Gastroesophageal sphincter (tissue), 4 donors: ENCODE results near the gene HS6ST3. TPM values are rescaled to one million over a fixed set of nuclear protein-coding genes. Genes with fewer than 3 reads are reported as not detected.

Experiments used
- ATAC-seq: fragments of 150-250 bp; one replicate; pipeline ENCODE4 v1.9.1; 2016; ENCODE audit warnings: mild to moderate bottlenecking, moderate library complexity
- H3K27ac ChIP-seq, 4 donors: fragments of 200-600 bp; sonication (generic) in 3 of 4; 1 replicate in 3 of 4; 2 replicates in 1 of 4; pipeline ENCODE4 v1.5.1; 2016 to 2019
- H3K27me3 ChIP-seq: fragments of 200-600 bp; sonication (generic); one replicate; pipeline ENCODE4 v1.5.1; 2019
- H3K36me3 ChIP-seq, 2 donors: fragments of 200-600 bp; sonication (generic); one replicate each; pipeline ENCODE4 v1.5.1; 2019; ENCODE audit warnings: control low read depth in 1 of 2
- H3K4me1 ChIP-seq, 3 donors: fragments of 200-600 bp; sonication (generic); 1 replicate in 2 of 3; 2 replicates in 1 of 3; pipeline ENCODE4 v1.5.1; 2016 to 2019; ENCODE audit warnings: control low read depth in 2 of 3
- H3K4me3 ChIP-seq, 2 donors: fragments of 200-600 bp; sonication (generic); one replicate each; pipeline ENCODE4 v1.5.1; 2019; ENCODE audit warnings: mild to moderate bottlenecking in 1 of 2, moderate library complexity in 1 of 2
- H3K9me3 ChIP-seq, 3 donors: fragments of 200-600 bp; sonication (generic); one replicate each; pipeline ENCODE4 v1.5.1; 2017 to 2019; ENCODE audit warnings: control low read depth in 2 of 3
- EP300 ChIP-seq: sonication (generic); formaldehyde crosslinking; IDR thresholded peaks from one replicate; pipeline ENCODE4 v1.6.1; 2017; ENCODE audit warnings: antibody characterized with exemption, mild to moderate bottlenecking
- POLR2A ChIP-seq, 2 donors: fragments of 450-650 bp; IDR thresholded peaks; one replicate each; pipeline ENCODE4 v1.6.1; 2017; ENCODE audit warnings: antibody characterized with exemption in 2 of 2, mild to moderate bottlenecking in 2 of 2, moderate library complexity in 1 of 2
- POLR2AphosphoS5 ChIP-seq: sonication (generic); formaldehyde crosslinking; IDR thresholded peaks from one replicate; pipeline ENCODE4 v1.6.1; 2017; ENCODE audit warnings: antibody characterized with exemption
- WGBS, 2 donors: methylation state at CpG; one replicate each; pipeline ENCODE4 v1.1.5; 2018; ENCODE audit warnings: low coverage in 1 of 2; 5-methylcytosine and 5-hydroxymethylcytosine counted together
- total RNA-seq, 4 donors: library from RNA; depleted of rRNA; stranded (reverse); fragments of >200 nt; gene quantifications; one replicate each; pipeline ENCODE4 v1.1.0, GENCODE V29; 2016
- TF ChIP-seq, protein P1 (sequence below), 4 experiments: fragments of 200-600 bp in 2 of 4; fragments of 450-650 bp in 2 of 4; sonication (generic) in 1 of 4; IDR thresholded peaks; one replicate each; pipeline ENCODE4 v1.5.1; 2017 to 2019; ENCODE audit warnings: antibody characterized with exemption in 4 of 4, mild to moderate bottlenecking in 2 of 4, moderate library complexity in 2 of 4

The HS6ST3 gene
- total RNA-seq, 4 donors from 2014 or later, result 3.4 to 13.2 (median 5.2) TPM

DNA sequence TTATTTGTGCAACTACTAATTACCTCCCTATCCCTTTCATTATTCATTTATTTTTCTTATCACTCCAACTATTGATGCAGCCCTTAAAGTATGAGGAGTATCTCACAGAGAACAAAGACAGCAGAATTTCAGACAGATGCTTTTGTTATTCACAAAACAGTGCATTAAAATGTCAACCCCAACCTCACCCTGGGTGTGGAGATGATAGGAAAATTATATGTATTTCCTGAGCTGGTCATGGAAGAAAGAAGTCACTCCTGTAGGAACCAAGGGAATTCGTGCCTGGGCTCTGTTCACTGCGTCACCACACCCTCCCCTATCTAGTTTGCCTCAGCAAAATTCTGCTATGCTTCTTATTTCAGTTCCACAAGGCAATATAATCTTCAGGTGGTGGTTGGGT is 588.9 kb downstream of the HS6ST3 start:
- Histone ChIP-seq H3K27me3 (no peaks in the 10 kb centered on the region), H3K4me1 (no peaks in the 10 kb centered on the region), H3K36me3 (no peaks in the 10 kb centered on the region), H3K27ac (no peak overlapping the region), H3K9me3 (peaks cover 0 to 5% (median 0%) of the 10 kb centered on the region in 3 donors), H3K4me3 (no peak overlapping the region)
- TF ChIP-seq EP300 (no peak), POLR2AphosphoS5 (no peak), POLR2A (IDR thresholded peaks at IDR 0.05) (no peak)
- TF ChIP-seq, protein P1, sequence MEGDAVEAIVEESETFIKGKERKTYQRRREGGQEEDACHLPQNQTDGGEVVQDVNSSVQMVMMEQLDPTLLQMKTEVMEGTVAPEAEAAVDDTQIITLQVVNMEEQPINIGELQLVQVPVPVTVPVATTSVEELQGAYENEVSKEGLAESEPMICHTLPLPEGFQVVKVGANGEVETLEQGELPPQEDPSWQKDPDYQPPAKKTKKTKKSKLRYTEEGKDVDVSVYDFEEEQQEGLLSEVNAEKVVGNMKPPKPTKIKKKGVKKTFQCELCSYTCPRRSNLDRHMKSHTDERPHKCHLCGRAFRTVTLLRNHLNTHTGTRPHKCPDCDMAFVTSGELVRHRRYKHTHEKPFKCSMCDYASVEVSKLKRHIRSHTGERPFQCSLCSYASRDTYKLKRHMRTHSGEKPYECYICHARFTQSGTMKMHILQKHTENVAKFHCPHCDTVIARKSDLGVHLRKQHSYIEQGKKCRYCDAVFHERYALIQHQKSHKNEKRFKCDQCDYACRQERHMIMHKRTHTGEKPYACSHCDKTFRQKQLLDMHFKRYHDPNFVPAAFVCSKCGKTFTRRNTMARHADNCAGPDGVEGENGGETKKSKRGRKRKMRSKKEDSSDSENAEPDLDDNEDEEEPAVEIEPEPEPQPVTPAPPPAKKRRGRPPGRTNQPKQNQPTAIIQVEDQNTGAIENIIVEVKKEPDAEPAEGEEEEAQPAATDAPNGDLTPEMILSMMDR (IDR thresholded peaks at IDR 0.05), result no peak
- no peak for ATAC-seq
- WGBS, 2 donors, result 54 to 60% methylated on average over 2 of the region's 2 CpGs

DNA sequence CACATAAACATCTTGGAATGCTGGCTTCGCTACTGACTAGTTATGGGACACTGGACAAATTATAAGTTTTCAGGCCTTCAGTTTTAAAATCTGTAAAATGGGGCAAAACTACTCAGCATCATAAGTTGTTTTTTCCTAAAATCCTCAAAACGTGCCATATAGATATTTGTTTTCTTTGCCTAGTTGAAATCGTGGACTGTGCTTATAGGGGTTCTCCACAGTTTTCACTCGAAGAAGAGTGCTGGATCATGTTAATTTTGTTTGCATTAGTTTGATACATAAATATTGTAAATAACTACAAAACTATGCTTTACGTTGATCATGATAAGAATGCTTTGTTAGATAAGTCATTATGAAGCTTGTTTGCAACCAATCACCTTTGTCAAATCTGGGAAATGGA is 591.0 kb downstream of the HS6ST3 start:
- no peak overlapping the region for H3K4me3 ChIP-seq
- WGBS, 2 donors, result 81 to 82% methylated on average over 5 of the region's 5 CpGs
- ATAC-seq, result no peak

DNA sequence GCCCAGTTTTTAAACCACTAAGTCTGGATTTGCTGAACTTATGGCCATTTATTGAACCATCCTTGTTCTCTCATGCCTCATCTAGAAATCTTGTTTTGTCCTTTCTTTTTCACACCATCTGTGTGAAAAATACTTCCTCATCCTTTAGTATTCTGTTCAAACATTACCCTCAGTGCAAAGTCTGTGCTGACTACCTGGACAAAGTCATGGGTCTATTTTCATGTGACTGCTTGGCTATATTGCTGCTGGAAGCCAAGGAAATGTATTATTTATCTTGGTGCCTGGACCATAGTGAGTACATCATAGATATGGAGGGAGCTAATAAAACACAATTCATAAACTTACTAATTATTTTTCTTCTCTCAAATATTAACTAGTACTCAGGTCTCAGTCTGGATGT is 591.9 kb downstream of the HS6ST3 start:
- Histone ChIP-seq H3K27ac (no peak overlapping the region), H3K9me3 (peaks cover 0 to 5% (median 0%) of the 10 kb centered on the region in 3 donors), H3K36me3 (no peaks in the 10 kb centered on the region), H3K27me3 (no peaks in the 10 kb centered on the region), H3K4me3 (no peak overlapping the region), H3K4me1 (no peaks in the 10 kb centered on the region)
- ATAC-seq, result no peak
- TF ChIP-seq EP300, result no peak
- TF ChIP-seq POLR2A (IDR thresholded peaks at IDR 0.05), result no peak
- TF ChIP-seq POLR2AphosphoS5, result no peak
- TF ChIP-seq, protein P1 (IDR thresholded peaks at IDR 0.05), result no peak

More for the DNA sequence above, 591.0 kb downstream of the HS6ST3 start:
- Histone ChIP-seq H3K36me3 (no peaks in the 10 kb centered on the region), H3K27ac (no peak overlapping the region), H3K9me3 (peaks cover 0 to 5% (median 0%) of the 10 kb centered on the region in 3 donors), H3K27me3 (no peaks in the 10 kb centered on the region), H3K4me1 (no peaks in the 10 kb centered on the region)
- TF ChIP-seq POLR2AphosphoS5 (no peak), POLR2A (IDR thresholded peaks at IDR 0.05) (no peak), EP300 (no peak)
- TF ChIP-seq, protein P1 (IDR thresholded peaks at IDR 0.05), result no peak

DNA sequence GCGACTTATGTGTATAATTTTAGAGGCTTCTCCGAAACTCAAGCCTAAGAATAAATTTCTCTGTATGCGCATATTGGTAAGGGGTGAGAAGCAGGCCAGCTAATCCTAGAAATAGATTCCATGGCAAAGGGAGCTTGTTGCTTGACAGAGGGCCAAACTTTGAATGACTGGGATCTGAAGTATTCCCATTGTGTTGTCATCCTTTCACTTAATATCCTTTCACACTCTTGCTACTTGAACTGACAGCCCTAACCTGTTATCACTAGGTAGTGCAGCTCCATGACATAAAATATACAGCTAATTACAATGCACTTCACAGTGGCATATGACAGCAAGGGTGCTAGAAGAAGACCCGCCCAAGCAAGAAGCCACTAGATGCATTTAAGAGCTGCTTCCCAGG is 594.6 kb downstream of the HS6ST3 start:
- no peak for ATAC-seq
- 72 to 79% methylated on average over 4 of the region's 4 CpGs for WGBS, 2 donors

DNA sequence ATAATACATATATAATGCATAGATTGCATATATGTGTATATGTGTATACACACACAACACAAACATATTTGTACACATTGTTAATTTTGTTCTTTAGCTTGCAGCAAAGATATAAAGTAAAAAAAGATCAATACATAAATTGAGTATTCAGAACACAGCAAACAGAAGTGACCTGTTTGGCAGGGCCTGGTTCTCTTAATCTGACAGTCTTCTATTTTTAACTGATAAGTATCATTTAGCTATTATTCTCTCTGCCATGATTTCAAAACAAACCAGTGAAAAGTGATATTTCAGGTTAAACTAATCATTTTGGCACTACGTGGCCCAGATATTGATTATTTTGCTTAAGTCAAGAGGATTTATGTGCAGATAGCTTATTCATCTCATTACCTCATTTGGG is 595.0 kb downstream of the HS6ST3 start:
- H3K9me3 ChIP-seq, result no peaks in the 10 kb centered on the region
- no peak overlapping the region for H3K4me3 ChIP-seq
- H3K4me1 ChIP-seq, result no peaks in the 10 kb centered on the region
- ATAC-seq, result no peak
- no peak for TF ChIP-seq POLR2AphosphoS5
- no peaks in the 10 kb centered on the region for H3K27me3 ChIP-seq
- no peaks in the 10 kb centered on the region for H3K36me3 ChIP-seq
- 18 to 29% methylated on average over 1 of the region's 1 CpG for whole genome bisulfite sequencing, 2 donors
- no peak overlapping the region for H3K27ac ChIP-seq

More for the DNA sequence above, 594.6 kb downstream of the HS6ST3 start:
- Histone ChIP-seq H3K27ac (no peak overlapping the region), H3K36me3 (no peaks in the 10 kb centered on the region), H3K4me1 (no peaks in the 10 kb centered on the region), H3K9me3 (no peaks in the 10 kb centered on the region), H3K27me3 (no peaks in the 10 kb centered on the region), H3K4me3 (no peak overlapping the region)
- TF ChIP-seq POLR2AphosphoS5, result no peak
- TF ChIP-seq EP300, result no peak
- no peak for TF ChIP-seq POLR2A (IDR thresholded peaks at IDR 0.05)
- TF ChIP-seq, protein P1 (IDR thresholded peaks at IDR 0.05), result no peak
